ENCODE results near the gene TCF4.

DNA sequence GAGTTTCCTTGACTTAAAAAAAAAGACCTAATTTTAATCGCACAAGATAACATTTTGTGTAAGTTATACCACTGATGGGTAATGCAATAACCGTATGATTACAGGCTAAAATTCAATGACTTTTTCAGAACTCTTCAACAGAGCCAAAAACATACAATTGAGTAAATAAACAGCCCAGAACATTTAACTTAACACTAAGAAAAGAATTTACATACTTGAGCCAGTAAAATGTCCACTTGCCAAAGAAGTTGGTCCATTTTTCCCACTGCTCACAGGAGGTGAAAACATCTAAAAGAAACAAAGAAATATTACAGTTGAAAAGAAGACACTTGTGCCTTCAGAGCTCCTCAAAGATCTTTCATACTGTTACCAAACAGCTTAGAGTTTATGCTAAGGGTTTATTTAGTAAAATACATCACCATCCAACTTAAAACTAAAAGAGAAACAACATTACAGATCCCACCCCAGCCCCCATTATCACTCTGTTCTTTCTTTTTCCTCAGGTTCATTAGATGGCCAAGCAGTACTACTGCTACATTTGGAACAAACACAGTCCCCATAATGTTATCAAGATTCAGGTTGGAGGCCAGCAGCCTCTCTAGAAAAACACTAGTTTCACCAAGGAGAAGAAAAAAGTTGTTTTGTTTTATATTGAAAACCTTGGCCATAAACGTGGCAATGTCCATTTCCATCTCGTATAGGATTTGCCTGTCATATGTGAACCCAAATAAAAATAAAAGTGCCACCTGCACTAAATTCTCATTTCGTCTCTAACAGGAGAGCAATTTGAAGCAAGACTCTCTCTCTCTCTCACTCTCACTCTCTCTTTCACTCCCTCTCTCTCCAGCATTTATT is 2.7 kb downstream of the TCF4 start:
- TF ChIP-seq, protein P1, sequence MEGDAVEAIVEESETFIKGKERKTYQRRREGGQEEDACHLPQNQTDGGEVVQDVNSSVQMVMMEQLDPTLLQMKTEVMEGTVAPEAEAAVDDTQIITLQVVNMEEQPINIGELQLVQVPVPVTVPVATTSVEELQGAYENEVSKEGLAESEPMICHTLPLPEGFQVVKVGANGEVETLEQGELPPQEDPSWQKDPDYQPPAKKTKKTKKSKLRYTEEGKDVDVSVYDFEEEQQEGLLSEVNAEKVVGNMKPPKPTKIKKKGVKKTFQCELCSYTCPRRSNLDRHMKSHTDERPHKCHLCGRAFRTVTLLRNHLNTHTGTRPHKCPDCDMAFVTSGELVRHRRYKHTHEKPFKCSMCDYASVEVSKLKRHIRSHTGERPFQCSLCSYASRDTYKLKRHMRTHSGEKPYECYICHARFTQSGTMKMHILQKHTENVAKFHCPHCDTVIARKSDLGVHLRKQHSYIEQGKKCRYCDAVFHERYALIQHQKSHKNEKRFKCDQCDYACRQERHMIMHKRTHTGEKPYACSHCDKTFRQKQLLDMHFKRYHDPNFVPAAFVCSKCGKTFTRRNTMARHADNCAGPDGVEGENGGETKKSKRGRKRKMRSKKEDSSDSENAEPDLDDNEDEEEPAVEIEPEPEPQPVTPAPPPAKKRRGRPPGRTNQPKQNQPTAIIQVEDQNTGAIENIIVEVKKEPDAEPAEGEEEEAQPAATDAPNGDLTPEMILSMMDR (conservative IDR thresholded peaks at IDR 0.05; ENCODE audit: low read depth in 2 of 2): no peak
- no peak for TF ChIP-seq ZNF114 (CRISPR knock-in tag; IDR thresholded peaks at IDR 0.05)
- TF ChIP-seq CREB1 (CRISPR knock-in tag; IDR thresholded peaks at IDR 0.05; ENCODE audit: low read depth): no peak
- no peak for TF ChIP-seq POLR2AphosphoS5 (IDR thresholded peaks at IDR 0.05; ENCODE audit: low read depth)
- TF ChIP-seq, protein P2, sequence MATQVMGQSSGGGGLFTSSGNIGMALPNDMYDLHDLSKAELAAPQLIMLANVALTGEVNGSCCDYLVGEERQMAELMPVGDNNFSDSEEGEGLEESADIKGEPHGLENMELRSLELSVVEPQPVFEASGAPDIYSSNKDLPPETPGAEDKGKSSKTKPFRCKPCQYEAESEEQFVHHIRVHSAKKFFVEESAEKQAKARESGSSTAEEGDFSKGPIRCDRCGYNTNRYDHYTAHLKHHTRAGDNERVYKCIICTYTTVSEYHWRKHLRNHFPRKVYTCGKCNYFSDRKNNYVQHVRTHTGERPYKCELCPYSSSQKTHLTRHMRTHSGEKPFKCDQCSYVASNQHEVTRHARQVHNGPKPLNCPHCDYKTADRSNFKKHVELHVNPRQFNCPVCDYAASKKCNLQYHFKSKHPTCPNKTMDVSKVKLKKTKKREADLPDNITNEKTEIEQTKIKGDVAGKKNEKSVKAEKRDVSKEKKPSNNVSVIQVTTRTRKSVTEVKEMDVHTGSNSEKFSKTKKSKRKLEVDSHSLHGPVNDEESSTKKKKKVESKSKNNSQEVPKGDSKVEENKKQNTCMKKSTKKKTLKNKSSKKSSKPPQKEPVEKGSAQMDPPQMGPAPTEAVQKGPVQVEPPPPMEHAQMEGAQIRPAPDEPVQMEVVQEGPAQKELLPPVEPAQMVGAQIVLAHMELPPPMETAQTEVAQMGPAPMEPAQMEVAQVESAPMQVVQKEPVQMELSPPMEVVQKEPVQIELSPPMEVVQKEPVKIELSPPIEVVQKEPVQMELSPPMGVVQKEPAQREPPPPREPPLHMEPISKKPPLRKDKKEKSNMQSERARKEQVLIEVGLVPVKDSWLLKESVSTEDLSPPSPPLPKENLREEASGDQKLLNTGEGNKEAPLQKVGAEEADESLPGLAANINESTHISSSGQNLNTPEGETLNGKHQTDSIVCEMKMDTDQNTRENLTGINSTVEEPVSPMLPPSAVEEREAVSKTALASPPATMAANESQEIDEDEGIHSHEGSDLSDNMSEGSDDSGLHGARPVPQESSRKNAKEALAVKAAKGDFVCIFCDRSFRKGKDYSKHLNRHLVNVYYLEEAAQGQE (IDR thresholded peaks at IDR 0.05; ENCODE audit: unreplicated experiment): no peak
- TF ChIP-seq EZH2 (IDR thresholded peaks at IDR 0.05; ENCODE audit: low read depth, unreplicated experiment): no peak
- no peak for TF ChIP-seq NANOG (IDR thresholded peaks at IDR 0.05; ENCODE audit: borderline replicate concordance)
- TF ChIP-seq EZH2phosphoT487 (IDR thresholded peaks at IDR 0.05; ENCODE audit: unreplicated experiment): no peak
- TF ChIP-seq, protein P3, sequence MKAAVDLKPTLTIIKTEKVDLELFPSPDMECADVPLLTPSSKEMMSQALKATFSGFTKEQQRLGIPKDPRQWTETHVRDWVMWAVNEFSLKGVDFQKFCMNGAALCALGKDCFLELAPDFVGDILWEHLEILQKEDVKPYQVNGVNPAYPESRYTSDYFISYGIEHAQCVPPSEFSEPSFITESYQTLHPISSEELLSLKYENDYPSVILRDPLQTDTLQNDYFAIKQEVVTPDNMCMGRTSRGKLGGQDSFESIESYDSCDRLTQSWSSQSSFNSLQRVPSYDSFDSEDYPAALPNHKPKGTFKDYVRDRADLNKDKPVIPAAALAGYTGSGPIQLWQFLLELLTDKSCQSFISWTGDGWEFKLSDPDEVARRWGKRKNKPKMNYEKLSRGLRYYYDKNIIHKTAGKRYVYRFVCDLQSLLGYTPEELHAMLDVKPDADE (IDR thresholded peaks at IDR 0.05): no peak
- no peak for TF ChIP-seq JUNB (IDR thresholded peaks at IDR 0.05; ENCODE audit: unreplicated experiment)
- TF ChIP-seq ZNF331 (CRISPR knock-in tag; IDR thresholded peaks at IDR 0.05; ENCODE audit: low read depth): no peak

Data from GM23338 (cell line).